ENCODE data around the gene FAXDC2. TPM values are rescaled to one million over a fixed set of nuclear protein-coding genes. Genes with fewer than 3 reads are reported as not detected.

Gene FAXDC2
- total and polyA plus RNA-seq, 2 of the 13 experiments (the other 11 are each of a cell fraction or from before 2014, with no cell fraction given), result 4.7 to 58.8 TPM

DNA sequence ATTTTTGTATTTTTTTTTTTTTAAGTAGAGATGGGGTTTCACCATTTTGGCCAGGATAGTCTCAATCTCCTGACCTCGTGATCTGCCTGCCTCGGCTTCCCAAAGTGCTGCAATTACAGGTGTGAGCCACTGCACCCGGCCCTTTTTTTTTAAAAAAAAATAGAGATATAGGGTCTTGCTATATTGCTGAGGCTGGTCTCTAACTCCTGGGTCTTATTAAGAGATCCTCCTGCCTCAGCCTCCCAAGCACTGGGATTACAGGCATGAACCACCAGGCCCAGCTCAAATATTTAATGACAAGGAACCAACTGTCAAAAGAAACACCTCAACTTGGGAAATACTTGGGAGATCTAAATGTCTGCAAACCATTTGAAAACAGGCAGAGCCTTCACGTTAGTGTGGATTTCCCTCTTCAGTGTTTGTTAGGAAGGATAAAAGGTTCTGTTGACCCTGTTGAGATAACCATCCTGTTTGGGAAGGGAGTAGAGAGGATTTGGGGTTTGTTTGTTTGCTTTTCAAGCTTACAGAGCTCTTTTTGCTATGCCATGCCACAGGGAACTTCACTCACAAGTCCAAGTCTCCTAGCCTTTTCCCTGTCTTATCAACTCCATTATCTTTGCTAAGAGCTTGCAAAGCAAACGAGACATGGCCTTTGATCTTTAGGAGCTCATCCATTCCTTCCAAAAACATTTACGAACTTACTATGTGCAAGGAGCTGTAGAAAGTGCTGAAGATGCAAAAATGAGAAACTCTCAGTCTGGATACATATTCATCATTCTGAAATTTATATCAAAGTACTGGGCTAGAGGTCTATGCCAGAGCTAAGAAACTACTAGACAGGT lies 7.5 kb downstream of the FAXDC2 start (continued):
- TF ChIP-seq, protein P1, sequence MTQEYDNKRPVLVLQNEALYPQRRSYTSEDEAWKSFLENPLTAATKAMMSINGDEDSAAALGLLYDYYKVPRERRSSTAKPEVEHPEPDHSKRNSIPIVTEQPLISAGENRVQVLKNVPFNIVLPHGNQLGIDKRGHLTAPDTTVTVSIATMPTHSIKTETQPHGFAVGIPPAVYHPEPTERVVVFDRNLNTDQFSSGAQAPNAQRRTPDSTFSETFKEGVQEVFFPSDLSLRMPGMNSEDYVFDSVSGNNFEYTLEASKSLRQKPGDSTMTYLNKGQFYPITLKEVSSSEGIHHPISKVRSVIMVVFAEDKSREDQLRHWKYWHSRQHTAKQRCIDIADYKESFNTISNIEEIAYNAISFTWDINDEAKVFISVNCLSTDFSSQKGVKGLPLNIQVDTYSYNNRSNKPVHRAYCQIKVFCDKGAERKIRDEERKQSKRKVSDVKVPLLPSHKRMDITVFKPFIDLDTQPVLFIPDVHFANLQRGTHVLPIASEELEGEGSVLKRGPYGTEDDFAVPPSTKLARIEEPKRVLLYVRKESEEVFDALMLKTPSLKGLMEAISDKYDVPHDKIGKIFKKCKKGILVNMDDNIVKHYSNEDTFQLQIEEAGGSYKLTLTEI (CRISPR knock-in tag; conservative IDR thresholded peaks at IDR 0.05), result no peak
- no peak for TF ChIP-seq ZNF430 (CRISPR knock-in tag; IDR thresholded peaks at IDR 0.05)
- TF ChIP-seq, protein P2, sequence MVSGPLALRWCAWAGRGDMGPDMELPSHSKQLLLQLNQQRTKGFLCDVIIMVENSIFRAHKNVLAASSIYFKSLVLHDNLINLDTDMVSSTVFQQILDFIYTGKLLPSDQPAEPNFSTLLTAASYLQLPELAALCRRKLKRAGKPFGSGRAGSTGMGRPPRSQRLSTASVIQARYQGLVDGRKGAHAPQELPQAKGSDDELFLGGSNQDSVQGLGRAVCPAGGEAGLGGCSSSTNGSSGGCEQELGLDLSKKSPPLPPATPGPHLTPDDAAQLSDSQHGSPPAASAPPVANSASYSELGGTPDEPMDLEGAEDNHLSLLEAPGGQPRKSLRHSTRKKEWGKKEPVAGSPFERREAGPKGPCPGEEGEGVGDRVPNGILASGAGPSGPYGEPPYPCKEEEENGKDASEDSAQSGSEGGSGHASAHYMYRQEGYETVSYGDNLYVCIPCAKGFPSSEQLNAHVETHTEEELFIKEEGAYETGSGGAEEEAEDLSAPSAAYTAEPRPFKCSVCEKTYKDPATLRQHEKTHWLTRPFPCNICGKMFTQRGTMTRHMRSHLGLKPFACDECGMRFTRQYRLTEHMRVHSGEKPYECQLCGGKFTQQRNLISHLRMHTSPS (CRISPR knock-in tag; IDR thresholded peaks at IDR 0.05; ENCODE audit: low read depth), result 0 out of 2 replicates have a peak, but pooled peaks have one; percentile 22
- TF ChIP-seq, protein P3, sequence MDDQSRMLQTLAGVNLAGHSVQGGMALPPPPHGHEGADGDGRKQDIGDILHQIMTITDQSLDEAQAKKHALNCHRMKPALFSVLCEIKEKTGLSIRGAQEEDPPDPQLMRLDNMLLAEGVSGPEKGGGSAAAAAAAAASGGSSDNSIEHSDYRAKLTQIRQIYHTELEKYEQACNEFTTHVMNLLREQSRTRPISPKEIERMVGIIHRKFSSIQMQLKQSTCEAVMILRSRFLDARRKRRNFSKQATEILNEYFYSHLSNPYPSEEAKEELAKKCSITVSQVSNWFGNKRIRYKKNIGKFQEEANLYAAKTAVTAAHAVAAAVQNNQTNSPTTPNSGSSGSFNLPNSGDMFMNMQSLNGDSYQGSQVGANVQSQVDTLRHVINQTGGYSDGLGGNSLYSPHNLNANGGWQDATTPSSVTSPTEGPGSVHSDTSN (CRISPR knock-in tag; IDR thresholded peaks at IDR 0.05; ENCODE audit: borderline replicate concordance), result no peak
- no peak for TF ChIP-seq ZNF12 (CRISPR knock-in tag; IDR thresholded peaks at IDR 0.05)
- no peak; the same call in 1 of the 2 replicates for TF ChIP-seq ERF (CRISPR knock-in tag; IDR thresholded peaks at IDR 0.05)
- peak; percentile 84; the same call in 1 of the 2 replicates for TF ChIP-seq ZNF205 (CRISPR knock-in tag; IDR thresholded peaks at IDR 0.05)
- no peak for TF ChIP-seq RORA (CRISPR knock-in tag; IDR thresholded peaks at IDR 0.05)
- no peak for TF ChIP-seq SNRNP70 (IDR thresholded peaks at IDR 0.05; ENCODE audit: low read depth, low read length)
- TF ChIP-seq ZNF816 (CRISPR knock-in tag; IDR thresholded peaks at IDR 0.05; ENCODE audit: borderline replicate concordance), result 0 out of 2 replicates have a peak, but pooled peaks have one; percentile 58
- TF ChIP-seq TOPORS (CRISPR knock-in tag; IDR thresholded peaks at IDR 0.05), result 0 out of 2 replicates have a peak, but pooled peaks have one; percentile 27
- TF ChIP-seq, protein P4, sequence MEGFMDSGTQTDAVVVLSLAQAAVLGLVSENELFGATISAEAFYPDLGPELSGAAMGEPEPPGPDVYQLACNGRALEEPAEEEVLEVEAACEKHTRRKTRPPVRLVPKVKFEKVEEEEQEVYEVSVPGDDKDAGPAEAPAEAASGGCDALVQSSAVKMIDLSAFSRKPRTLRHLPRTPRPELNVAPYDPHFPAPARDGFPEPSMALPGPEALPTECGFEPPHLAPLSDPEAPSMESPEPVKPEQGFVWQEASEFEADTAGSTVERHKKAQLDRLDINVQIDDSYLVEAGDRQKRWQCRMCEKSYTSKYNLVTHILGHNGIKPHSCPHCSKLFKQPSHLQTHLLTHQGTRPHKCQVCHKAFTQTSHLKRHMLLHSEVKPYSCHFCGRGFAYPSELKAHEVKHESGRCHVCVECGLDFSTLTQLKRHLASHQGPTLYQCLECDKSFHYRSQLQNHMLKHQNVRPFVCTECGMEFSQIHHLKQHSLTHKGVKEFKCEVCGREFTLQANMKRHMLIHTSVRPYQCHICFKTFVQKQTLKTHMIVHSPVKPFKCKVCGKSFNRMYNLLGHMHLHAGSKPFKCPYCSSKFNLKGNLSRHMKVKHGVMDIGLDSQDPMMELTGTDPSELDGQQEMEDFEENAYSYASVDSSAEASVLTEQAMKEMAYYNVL (CRISPR knock-in tag; IDR thresholded peaks at IDR 0.05; ENCODE audit: borderline replicate concordance), result peak; percentile 71
- TF ChIP-seq MAZ (IDR thresholded peaks at IDR 0.05; ENCODE audit: borderline replicate concordance, low read depth, low read length), result no peak
- peak; percentile 69 for TF ChIP-seq MAZ (CRISPR knock-in tag; IDR thresholded peaks at IDR 0.05; ENCODE audit: low read depth)
- peak; percentile 72 for TF ChIP-seq CEBPG (CRISPR knock-in tag; IDR thresholded peaks at IDR 0.05)
- TF ChIP-seq, protein P5, sequence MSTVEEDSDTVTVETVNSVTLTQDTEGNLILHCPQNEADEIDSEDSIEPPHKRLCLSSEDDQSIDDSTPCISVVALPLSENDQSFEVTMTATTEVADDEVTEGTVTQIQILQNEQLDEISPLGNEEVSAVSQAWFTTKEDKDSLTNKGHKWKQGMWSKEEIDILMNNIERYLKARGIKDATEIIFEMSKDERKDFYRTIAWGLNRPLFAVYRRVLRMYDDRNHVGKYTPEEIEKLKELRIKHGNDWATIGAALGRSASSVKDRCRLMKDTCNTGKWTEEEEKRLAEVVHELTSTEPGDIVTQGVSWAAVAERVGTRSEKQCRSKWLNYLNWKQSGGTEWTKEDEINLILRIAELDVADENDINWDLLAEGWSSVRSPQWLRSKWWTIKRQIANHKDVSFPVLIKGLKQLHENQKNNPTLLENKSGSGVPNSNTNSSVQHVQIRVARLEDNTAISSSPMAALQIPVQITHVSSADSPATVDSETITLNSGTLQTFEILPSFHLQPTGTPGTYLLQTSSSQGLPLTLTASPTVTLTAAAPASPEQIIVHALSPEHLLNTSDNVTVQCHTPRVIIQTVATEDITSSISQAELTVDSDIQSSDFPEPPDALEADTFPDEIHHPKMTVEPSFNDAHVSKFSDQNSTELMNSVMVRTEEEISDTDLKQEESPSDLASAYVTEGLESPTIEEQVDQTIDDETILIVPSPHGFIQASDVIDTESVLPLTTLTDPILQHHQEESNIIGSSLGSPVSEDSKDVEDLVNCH (CRISPR knock-in tag; IDR thresholded peaks at IDR 0.05), result no peak
- TF ChIP-seq ZNF891 (CRISPR knock-in tag; IDR thresholded peaks at IDR 0.05), result no peak
- TF ChIP-seq ZZZ3 (CRISPR knock-in tag; IDR thresholded peaks at IDR 0.05; ENCODE audit: borderline replicate concordance), result no peak
- no peak for TF ChIP-seq TBP (CRISPR knock-in tag; IDR thresholded peaks at IDR 0.05)

Measured in HepG2 (cell line).